Suprapubic skin (tissue), 4 donors: Measurements from ENCODE around the gene ROBO3. TPM values are rescaled to one million over a fixed set of nuclear protein-coding genes. Genes with fewer than 3 reads are reported as not detected.
A peak's percentile ranks its signal among the peaks of the same experiment; 100 is the strongest.

Experiments
- DNase-seq, 2 donors: peaks; one replicate each; pipeline ENCODE4 v3.0.0-alpha.2; 2019; ENCODE audit warnings: low spot score in 2 of 2
- H3K27ac ChIP-seq: fragments of 200-600 bp; sonication (generic); one replicate; pipeline ENCODE4 v1.5.1; 2019
- H3K27me3 ChIP-seq: fragments of 200-600 bp; sonication (generic); one replicate; pipeline ENCODE4 v1.5.1; 2019
- H3K36me3 ChIP-seq: fragments of 200-600 bp; sonication (generic); one replicate; pipeline ENCODE4 v1.5.1; 2019
- H3K4me1 ChIP-seq: fragments of 200-600 bp; sonication (generic); one replicate; pipeline ENCODE4 v1.5.1; 2019
- H3K4me3 ChIP-seq: fragments of 200-600 bp; sonication (generic); one replicate; pipeline ENCODE4 v1.5.1; 2019; ENCODE audit warnings: mild to moderate bottlenecking
- H3K9me3 ChIP-seq: fragments of 200-600 bp; sonication (generic); one replicate; pipeline ENCODE4 v1.5.1; 2019
- EP300 ChIP-seq: sonication (generic); formaldehyde crosslinking; IDR thresholded peaks from one replicate; pipeline ENCODE4 v1.6.1; 2017; ENCODE audit warnings: antibody characterized with exemption
- POLR2A ChIP-seq, 2 donors: fragments of 450-650 bp; IDR thresholded peaks; one replicate each; pipeline ENCODE4 v1.6.1; 2017; ENCODE audit warnings: antibody characterized with exemption in 2 of 2, mild to moderate bottlenecking in 2 of 2, moderate library complexity in 2 of 2
- POLR2AphosphoS5 ChIP-seq, 3 donors: sonication (generic); formaldehyde crosslinking; IDR thresholded peaks; one replicate each; pipeline ENCODE4 v1.6.1; 2017; ENCODE audit warnings: antibody characterized with exemption in 3 of 3
- WGBS: methylation state at CpG from one replicate; pipeline ENCODE4 v1.1.5; 2018; 5-methylcytosine and 5-hydroxymethylcytosine counted together
- total RNA-seq, 4 donors: library from RNA; depleted of rRNA; stranded (reverse); fragments of >200 nt; gene quantifications; one replicate each; pipeline ENCODE4 v1.1.0, GENCODE V29; 2016
- TF ChIP-seq, protein P1 (sequence below), 2 donors: fragments of 200-600 bp in 1 of 2; fragments of 450-650 bp in 1 of 2; sonication (generic) in 1 of 2; IDR thresholded peaks; one replicate each; pipeline ENCODE4 v1.5.1; 2016 to 2019; ENCODE audit warnings: antibody characterized with exemption in 2 of 2, mild to moderate bottlenecking in 1 of 2, moderate library complexity in 1 of 2

The ROBO3 gene
- total RNA-seq, 4 donors from 2014 or later: 1.9 to 6.8 (median 3.6) TPM

DNA sequence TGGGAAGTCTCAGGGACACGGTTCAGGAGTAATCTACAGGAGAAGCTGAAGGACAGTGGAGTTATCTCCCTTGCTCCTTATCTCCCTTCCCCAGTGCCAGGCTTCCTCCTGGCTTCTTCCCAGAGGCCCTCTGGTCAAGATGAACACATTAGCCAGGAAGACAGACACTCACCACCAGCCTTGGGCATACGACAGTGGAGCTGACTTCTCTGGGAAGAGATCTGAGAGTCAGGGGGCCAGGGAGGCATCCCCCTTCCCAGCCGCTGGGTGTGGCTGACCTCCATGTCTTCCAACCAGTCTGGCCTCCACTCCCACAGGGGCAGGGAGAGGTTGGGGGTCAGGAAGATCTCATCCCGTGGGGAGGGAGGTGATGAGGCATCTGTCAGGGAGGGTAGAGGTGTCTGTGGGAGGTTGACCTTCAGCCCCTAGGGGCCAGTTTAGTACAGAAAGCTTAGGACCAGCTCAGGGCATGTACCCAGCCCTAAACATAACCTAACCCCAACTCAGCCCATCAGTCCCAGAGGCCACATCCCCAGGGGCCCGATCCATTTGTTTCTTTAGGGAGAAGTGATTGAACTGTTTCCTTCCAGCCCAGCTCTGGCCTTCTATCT is 19.7 kb downstream of the ROBO3 start:
- TF ChIP-seq, protein P1, sequence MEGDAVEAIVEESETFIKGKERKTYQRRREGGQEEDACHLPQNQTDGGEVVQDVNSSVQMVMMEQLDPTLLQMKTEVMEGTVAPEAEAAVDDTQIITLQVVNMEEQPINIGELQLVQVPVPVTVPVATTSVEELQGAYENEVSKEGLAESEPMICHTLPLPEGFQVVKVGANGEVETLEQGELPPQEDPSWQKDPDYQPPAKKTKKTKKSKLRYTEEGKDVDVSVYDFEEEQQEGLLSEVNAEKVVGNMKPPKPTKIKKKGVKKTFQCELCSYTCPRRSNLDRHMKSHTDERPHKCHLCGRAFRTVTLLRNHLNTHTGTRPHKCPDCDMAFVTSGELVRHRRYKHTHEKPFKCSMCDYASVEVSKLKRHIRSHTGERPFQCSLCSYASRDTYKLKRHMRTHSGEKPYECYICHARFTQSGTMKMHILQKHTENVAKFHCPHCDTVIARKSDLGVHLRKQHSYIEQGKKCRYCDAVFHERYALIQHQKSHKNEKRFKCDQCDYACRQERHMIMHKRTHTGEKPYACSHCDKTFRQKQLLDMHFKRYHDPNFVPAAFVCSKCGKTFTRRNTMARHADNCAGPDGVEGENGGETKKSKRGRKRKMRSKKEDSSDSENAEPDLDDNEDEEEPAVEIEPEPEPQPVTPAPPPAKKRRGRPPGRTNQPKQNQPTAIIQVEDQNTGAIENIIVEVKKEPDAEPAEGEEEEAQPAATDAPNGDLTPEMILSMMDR (IDR thresholded peaks at IDR 0.05): no peak
- TF ChIP-seq POLR2A (IDR thresholded peaks at IDR 0.05) (no peak), POLR2AphosphoS5 (IDR thresholded peaks at IDR 0.05) (no peak), EP300 (no peak)
- no peaks in the 10 kb centered on the region for H3K9me3 ChIP-seq
- WGBS: 70% methylated on average over 5 of the region's 5 CpGs
- no peak overlapping the region for H3K27ac ChIP-seq
- H3K27me3 ChIP-seq: no peaks in the 10 kb centered on the region
- H3K4me3 ChIP-seq: no peak overlapping the region
- no peaks in the 10 kb centered on the region for H3K36me3 ChIP-seq
- DNase-seq: peak in 1 of 2 donors; percentile 47
- peaks cover 18% of the 10 kb centered on the region for H3K4me1 ChIP-seq

DNA sequence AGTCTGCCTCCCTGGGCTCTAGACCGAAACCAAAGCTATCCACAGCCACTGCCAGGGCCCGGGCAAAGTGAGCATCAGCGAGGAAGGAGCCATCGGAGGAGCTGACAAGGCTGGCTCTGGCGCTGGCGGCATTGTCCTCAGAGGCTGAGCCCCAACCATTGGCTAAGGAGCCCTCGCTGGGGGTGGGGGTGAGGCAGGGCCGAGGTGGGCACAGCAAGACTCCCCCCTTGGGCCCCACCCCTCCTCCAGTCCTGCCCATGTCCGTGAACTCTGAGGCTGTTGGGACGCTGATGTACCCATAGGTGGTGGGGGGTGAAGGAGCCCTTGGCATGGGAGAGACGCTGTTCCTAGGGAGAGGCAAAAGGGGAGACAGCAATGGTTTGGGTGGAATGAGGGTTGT is 21.2 kb downstream of the ROBO3 start:
- DNase-seq: peak in 1 of 2 donors; percentile 66
- H3K27ac ChIP-seq: no peak overlapping the region

DNA sequence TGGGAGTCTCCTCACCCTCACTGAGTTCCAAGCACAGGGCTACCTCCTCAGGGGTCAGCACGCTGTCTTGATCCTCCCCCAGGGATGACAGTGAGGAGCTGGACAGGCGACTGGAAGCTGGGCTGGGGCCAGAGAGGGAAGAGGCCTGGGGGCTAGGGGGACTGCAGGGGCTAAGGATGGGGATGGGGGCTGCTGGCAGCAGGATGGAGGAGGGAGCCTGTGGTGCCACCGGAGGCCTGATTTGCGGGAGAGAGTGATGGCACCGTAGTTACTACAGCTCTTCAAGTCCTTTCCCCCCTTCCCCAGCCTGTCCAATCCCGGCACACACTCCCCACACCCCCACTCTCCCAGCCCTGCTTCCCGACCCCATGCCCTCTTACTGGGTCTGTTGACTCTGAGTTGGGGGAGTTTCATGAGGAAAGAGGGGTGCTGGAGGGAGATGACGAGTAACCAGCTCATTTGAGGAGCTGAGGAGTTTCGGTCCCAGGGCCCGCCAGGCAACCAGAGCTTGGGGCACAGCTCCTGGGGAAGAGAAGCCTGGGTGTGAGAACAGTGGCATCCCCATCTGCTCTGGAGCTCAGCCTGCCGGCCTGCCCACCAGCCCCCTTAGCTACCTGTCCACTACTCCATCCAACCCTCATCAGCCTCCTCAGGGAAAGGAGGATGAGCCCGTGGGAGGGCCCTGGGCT is 21.9 kb downstream of the ROBO3 start:
- H3K4me1 ChIP-seq: peaks cover 27% of the 10 kb centered on the region
- 90% methylated on average over 11 of the region's 12 CpGs for WGBS
- DNase-seq: no peak
- TF ChIP-seq POLR2A (IDR thresholded peaks at IDR 0.05): no peak
- no peak for TF ChIP-seq EP300
- TF ChIP-seq, protein P1 (IDR thresholded peaks at IDR 0.05): no peak
- TF ChIP-seq POLR2AphosphoS5 (IDR thresholded peaks at IDR 0.05): no peak
- H3K9me3 ChIP-seq: no peaks in the 10 kb centered on the region
- no peaks in the 10 kb centered on the region for H3K36me3 ChIP-seq
- no peak overlapping the region for H3K4me3 ChIP-seq
- H3K27ac ChIP-seq: no peak overlapping the region
- no peaks in the 10 kb centered on the region for H3K27me3 ChIP-seq

More for the DNA sequence above, 21.2 kb downstream of the ROBO3 start:
- TF ChIP-seq POLR2A (IDR thresholded peaks at IDR 0.05) (no peak), EP300 (no peak), POLR2AphosphoS5 (IDR thresholded peaks at IDR 0.05) (no peak)
- TF ChIP-seq, protein P1 (IDR thresholded peaks at IDR 0.05): no peak
- H3K4me3 ChIP-seq: no peak overlapping the region
- H3K9me3 ChIP-seq: no peaks in the 10 kb centered on the region
- no peaks in the 10 kb centered on the region for H3K27me3 ChIP-seq
- no peaks in the 10 kb centered on the region for H3K36me3 ChIP-seq
- WGBS: 75% methylated on average over 11 of the region's 11 CpGs
- H3K4me1 ChIP-seq: peaks cover 27% of the 10 kb centered on the region

DNA sequence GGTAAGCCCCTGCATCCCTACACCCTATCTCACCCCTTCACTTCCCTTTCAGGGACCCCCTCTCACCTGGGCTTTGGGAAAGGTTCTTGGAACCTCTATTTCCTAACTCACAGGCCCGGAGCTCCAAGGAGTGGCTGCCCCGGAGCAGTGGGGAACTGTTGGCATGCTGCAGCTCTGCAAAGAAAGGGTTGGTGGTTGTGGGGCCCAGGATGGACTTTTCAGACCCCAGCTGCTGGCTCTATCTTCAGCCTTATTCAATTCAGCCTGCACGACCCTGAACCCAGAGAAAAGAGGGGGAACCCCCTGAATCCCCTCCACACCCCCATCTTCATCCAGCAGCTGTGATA is 22.4 kb downstream of the ROBO3 start:
- Histone ChIP-seq H3K27me3 (no peaks in the 10 kb centered on the region), H3K4me1 (peaks cover 29% of the 10 kb centered on the region), H3K9me3 (no peaks in the 10 kb centered on the region), H3K27ac (no peak overlapping the region), H3K4me3 (no peak overlapping the region), H3K36me3 (no peaks in the 10 kb centered on the region)
- no peak for DNase-seq
- 74% methylated on average over 3 of the region's 3 CpGs for WGBS
- TF ChIP-seq EP300 (no peak), POLR2A (IDR thresholded peaks at IDR 0.05) (no peak), POLR2AphosphoS5 (IDR thresholded peaks at IDR 0.05) (no peak)
- TF ChIP-seq, protein P1 (IDR thresholded peaks at IDR 0.05): no peak

DNA sequence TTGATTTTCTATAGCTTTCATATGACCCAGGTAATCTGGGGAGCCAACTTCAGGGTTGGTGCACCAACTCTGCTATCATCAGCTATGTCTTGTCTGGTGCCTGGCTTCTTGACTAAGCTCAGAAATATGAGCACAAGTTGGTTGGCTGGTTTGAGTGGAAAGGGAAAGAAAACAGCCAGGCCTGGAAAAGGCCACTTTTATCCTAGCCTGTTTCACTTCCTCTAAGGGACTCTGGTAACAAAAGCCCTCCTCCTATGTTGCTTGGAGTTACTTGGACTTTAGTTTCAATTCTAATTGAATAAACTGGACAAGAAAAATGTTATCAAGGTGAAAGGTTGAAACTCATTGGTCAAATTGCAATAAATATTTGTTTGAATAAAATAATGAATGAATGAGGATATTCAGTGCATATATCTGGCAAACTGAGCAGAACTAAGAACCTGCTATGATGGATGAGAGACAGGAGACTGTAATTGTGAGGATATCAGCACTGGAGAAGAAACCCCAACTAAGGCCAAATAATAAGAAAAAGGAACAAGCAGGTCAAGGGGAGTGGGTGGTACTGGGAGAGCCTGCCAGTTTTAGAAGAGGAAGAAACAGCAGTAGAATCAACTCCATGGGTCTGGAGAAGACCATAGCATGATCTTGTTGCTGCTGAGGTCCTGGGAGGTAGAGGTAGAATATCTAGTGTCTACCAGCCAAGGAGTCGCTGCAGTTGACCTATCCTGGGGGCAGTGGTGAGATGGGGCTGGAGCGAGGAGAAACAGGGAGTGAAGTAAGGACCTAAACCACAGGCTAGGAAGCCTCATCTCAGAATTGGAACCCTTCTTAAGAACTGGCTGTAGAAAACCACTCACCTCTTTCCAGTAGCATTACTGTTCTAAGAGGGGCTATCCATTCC is 24.2 kb downstream of the ROBO3 start:
- TF ChIP-seq, protein P1 (IDR thresholded peaks at IDR 0.05): no peak
- TF ChIP-seq POLR2AphosphoS5 (IDR thresholded peaks at IDR 0.05): no peak
- no peak for TF ChIP-seq EP300
- TF ChIP-seq POLR2A (IDR thresholded peaks at IDR 0.05): no peak
- no peak for DNase-seq
- Histone ChIP-seq H3K27ac (no peak overlapping the region), H3K4me1 (peaks cover 40% of the 10 kb centered on the region), H3K4me3 (no peak overlapping the region), H3K9me3 (no peaks in the 10 kb centered on the region), H3K27me3 (no peaks in the 10 kb centered on the region), H3K36me3 (no peaks in the 10 kb centered on the region)
- 95% methylated on average over 2 of the region's 2 CpGs for WGBS
